ENCODE results near the gene ZNF74.

- no peak for TF ChIP-seq CTCF (IDR thresholded peaks at IDR 0.05; ENCODE audit: borderline replicate concordance, extremely low read depth, low read length, poor library complexity, severe bottlenecking)
- TF ChIP-seq EZH2 (IDR thresholded peaks at IDR 0.05; ENCODE audit: borderline replicate concordance, low read depth, low read length, severe bottlenecking): no peak
Measured at GRCh38 chr22:20432244-20432686, 38.3 kb downstream of the ZNF74 start.

Measured in DND-41 (cell line).